IMR-90 (cell line): ENCODE measurements around the gene BEND2. TPM values are rescaled to one million over a fixed set of nuclear protein-coding genes. Genes with fewer than 3 reads are reported as not detected.

Experiments used
- ATAC-seq: fragments of 200-7000 bp; cut with Tn5 transposase; 2 replicates; pipeline ENCODE4 v1.9.1; 2020; ENCODE audit warnings: low read depth, mild to moderate bottlenecking, moderate library complexity
- BruUV-seq: library from RNA; stranded (reverse); fragments of 400-500 nt; replicated peaks from 2 replicates; lab custom pipeline; 2021; lab: Mats Ljungman, UMichigan
- CTCF ChIA-PET: fragments of 300-600 bp; formaldehyde crosslinking; extraction: SDS; loops from one replicate; lab custom pipeline; 2021; ENCODE audit warnings: antibody characterized with exemption; lab: Yijun Ruan, JAX
- POLR2A ChIA-PET: fragments of 300-600 bp; sonication (Branson Sonifier 250); formaldehyde crosslinking; loops from one replicate; lab custom pipeline; 2022; ENCODE audit warnings: antibody characterized with exemption; ENCODE audit not compliant: unreplicated experiment; lab: Charles Lee
- DNase-seq: peaks from one replicate; pipeline ENCODE4 v3.0.0; 2013
- H2AFZ ChIP-seq: replicated peaks from 2 replicates; pipeline ENCODE3; 2013; ENCODE audit warnings: low read length, mild to moderate bottlenecking; ENCODE audit not compliant: poor library complexity
- H2AK5ac ChIP-seq: 2 replicates; pipeline ENCODE4 v1.6.1; 2013; ENCODE audit warnings: low read depth, low read length, inconsistent platforms
- H2AK9ac ChIP-seq: replicated peaks from 2 replicates; pipeline ENCODE3; 2013; ENCODE audit warnings: mild to moderate bottlenecking, low read depth, low read length, moderate library complexity; ENCODE audit not compliant: poor library complexity
- H2BK120ac ChIP-seq: 2 replicates; pipeline ENCODE4 v1.6.1; 2013; ENCODE audit warnings: low read depth, low read length, inconsistent platforms
- H2BK15ac ChIP-seq: 3 replicates; pipeline ENCODE4 v1.6.1; 2013; ENCODE audit warnings: low read depth, low read length, inconsistent platforms
- H2BK20ac ChIP-seq: 2 replicates; pipeline ENCODE4 v1.6.1; 2013; ENCODE audit warnings: low read depth, mild to moderate bottlenecking, inconsistent platforms, low read length, moderate library complexity
- H2BK5ac ChIP-seq: 2 replicates; pipeline ENCODE4 v1.6.1; 2013; ENCODE audit warnings: mild to moderate bottlenecking, low read depth, low read length, inconsistent platforms; ENCODE audit not compliant: poor library complexity, severe bottlenecking
- H3K14ac ChIP-seq: replicated peaks from 2 replicates; pipeline ENCODE4 v1.6.1; 2013; ENCODE audit warnings: low read depth, low read length, inconsistent platforms
- H3K18ac ChIP-seq: 2 replicates; pipeline ENCODE4 v1.6.1; 2013; ENCODE audit warnings: low read depth, low read length, control low read depth
- H3K23ac ChIP-seq: 2 replicates; pipeline ENCODE4 v1.6.1; 2013; ENCODE audit warnings: low read depth, low read length, inconsistent platforms
- H3K27ac ChIP-seq: 2 replicates; pipeline ENCODE4 v1.5.1; 2013; ENCODE audit warnings: mild to moderate bottlenecking, control low read depth, low read length; ENCODE audit not compliant: insufficient read depth
- H3K27me3 ChIP-seq: 2 replicates; pipeline ENCODE4 v1.6.1; 2013; ENCODE audit warnings: low read length; ENCODE audit not compliant: control insufficient read depth, insufficient read depth
- H3K36me3 ChIP-seq: 2 replicates; pipeline ENCODE4 v1.6.1; 2013; ENCODE audit warnings: low read length, mixed read lengths; ENCODE audit not compliant: control insufficient read depth, insufficient read depth
- H3K4ac ChIP-seq: 2 replicates; pipeline ENCODE4 v1.6.1; 2013; ENCODE audit warnings: low read depth, low read length, inconsistent platforms
- H3K4me1 ChIP-seq: 2 replicates; pipeline ENCODE4 v1.6.1; 2013; ENCODE audit warnings: low read length, mixed read lengths; ENCODE audit not compliant: control insufficient read depth, insufficient read depth
- H3K4me2 ChIP-seq: 2 replicates; pipeline ENCODE4 v1.6.1; 2013; ENCODE audit warnings: low read depth, mild to moderate bottlenecking, control low read depth, low read length, moderate library complexity
- H3K4me3 ChIP-seq: 2 replicates; pipeline ENCODE4 v1.5.1; 2013; ENCODE audit warnings: low read depth, mild to moderate bottlenecking, control low read depth, low read length, moderate library complexity; ENCODE audit not compliant: insufficient read depth
- H3K56ac ChIP-seq: 2 replicates; pipeline ENCODE4 v1.6.1; 2013; ENCODE audit warnings: low read length, inconsistent platforms; ENCODE audit not compliant: insufficient read depth; ENCODE audit errors: extremely low read depth
- H3K79me1 ChIP-seq, 2 experiments: 2 replicates each; pipeline ENCODE4 v1.6.1; 2013; ENCODE audit warnings: low read length in 2 of 2, inconsistent platforms in 1 of 2, low read depth in 1 of 2
- H3K9ac ChIP-seq: 2 replicates; pipeline ENCODE4 v1.6.1; 2013; ENCODE audit warnings: low read depth, low read length, control low read depth
- H3K9me1 ChIP-seq: 2 replicates; pipeline ENCODE4 v1.6.1; 2013; ENCODE audit warnings: low read length, inconsistent platforms; ENCODE audit not compliant: insufficient read depth
- H3K9me3 ChIP-seq: 2 replicates; pipeline ENCODE4 v1.6.1; 2013; ENCODE audit warnings: low read length; ENCODE audit not compliant: control insufficient read depth, insufficient read depth
- H4K20me1 ChIP-seq: 2 replicates; pipeline ENCODE4 v1.6.1; 2013; ENCODE audit warnings: low read length, inconsistent platforms; ENCODE audit not compliant: insufficient read depth
- H4K5ac ChIP-seq: 2 replicates; pipeline ENCODE4 v1.6.1; 2013; ENCODE audit warnings: mild to moderate bottlenecking, low read depth, low read length, control low read depth
- H4K8ac ChIP-seq, 2 experiments: 2 replicates each; pipeline ENCODE4 v1.6.1; 2013; ENCODE audit warnings: low read depth in 2 of 2, low read length in 2 of 2, control low read depth in 1 of 2, inconsistent platforms in 1 of 2
- H4K91ac ChIP-seq: 2 replicates; pipeline ENCODE4 v1.6.1; 2013; ENCODE audit warnings: low read depth, low read length, inconsistent platforms; ENCODE audit not compliant: insufficient read depth
- BHLHE40 ChIP-seq: fragments of 150-350 bp; IDR thresholded peaks from 2 replicates; pipeline ENCODE4 v1.6.1; 2016; ENCODE audit warnings: mild to moderate bottlenecking, low read depth, low read length
- CEBPB ChIP-seq: IDR thresholded peaks from 2 replicates; pipeline ENCODE4 v1.6.1; 2012; ENCODE audit warnings: low read depth, low read length, improper control_type of control experiment
- CHD1 ChIP-seq: IDR thresholded peaks from 2 replicates; pipeline ENCODE4 v1.6.1; 2012; ENCODE audit warnings: low read depth, low read length, improper control_type of control experiment
- CTCF ChIP-seq: conservative IDR thresholded peaks from 2 replicates; pipeline ENCODE4 v1.5.1; 2012; ENCODE audit warnings: mild to moderate bottlenecking, low read depth, low read length, improper control_type of control experiment
- FOS ChIP-seq: fragments of 150-350 bp; IDR thresholded peaks from 2 replicates; pipeline ENCODE4 v1.6.1; 2016; ENCODE audit warnings: low read depth, low read length
- MAFK ChIP-seq: IDR thresholded peaks from 2 replicates; pipeline ENCODE4 v1.6.1; 2012; ENCODE audit warnings: low read depth, low read length, improper control_type of control experiment
- MAZ ChIP-seq: IDR thresholded peaks from 2 replicates; pipeline ENCODE4 v1.6.1; 2012; ENCODE audit warnings: low read depth, mild to moderate bottlenecking, low read length, improper control_type of control experiment, moderate library complexity, borderline replicate concordance
- MXI1 ChIP-seq: IDR thresholded peaks from 2 replicates; pipeline ENCODE4 v1.6.1; 2012; ENCODE audit warnings: low read depth, mild to moderate bottlenecking, low read length, moderate library complexity, borderline replicate concordance
- NFE2L2 ChIP-seq: fragments of 150-350 bp; IDR thresholded peaks from 2 replicates; pipeline ENCODE4 v1.6.1; 2016; ENCODE audit warnings: low read depth, mild to moderate bottlenecking, low read length
- POLR2A ChIP-seq: IDR thresholded peaks from 2 replicates; pipeline ENCODE4 v1.6.1; 2012; ENCODE audit warnings: mild to moderate bottlenecking, low read depth, low read length
- RAD21 ChIP-seq: IDR thresholded peaks from 2 replicates; pipeline ENCODE4 v1.6.1; 2012; ENCODE audit warnings: low read length, improper control_type of control experiment
- RCOR1 ChIP-seq: IDR thresholded peaks from 2 replicates; pipeline ENCODE4 v1.6.1; 2012; ENCODE audit warnings: mild to moderate bottlenecking, low read length, improper control_type of control experiment; ENCODE audit not compliant: insufficient replicate concordance
- RFX5 ChIP-seq: IDR thresholded peaks from 2 replicates; pipeline ENCODE4 v1.8.0; 2012; ENCODE audit warnings: low read depth, mild to moderate bottlenecking, low read length, moderate library complexity
- SMC3 ChIP-seq: fragments of 150-350 bp; IDR thresholded peaks from 2 replicates; pipeline ENCODE4 v1.6.1; 2016; ENCODE audit warnings: low read depth, mild to moderate bottlenecking, antibody characterized with exemption, low read length, moderate library complexity
- WGBS, 2 experiments: methylation state at CpG; one replicate each; pipeline versions ENCODE4 v1.1.5 to v1.1.7; 2013; ENCODE audit warnings: missing lambda C conversion rate in 2 of 2; ENCODE audit not compliant: insufficient read length in 1 of 2; ENCODE audit errors: extremely low coverage in 2 of 2; 5-methylcytosine and 5-hydroxymethylcytosine counted together
- dilution Hi-C: fragments of 300-500 bp; cut with HindIII; formaldehyde crosslinking; loops from one replicate; pipeline ENCODE4 v1.14.3; 2018; ENCODE audit warnings: low sequenced_read_pairs; ENCODE audit not compliant: unreplicated experiment
- in situ Hi-C: fragments of 300-500 bp; cut with MboI; formaldehyde crosslinking; loops from 3 replicates; pipeline ENCODE4 v1.14.3; 2019; ENCODE audit warnings: low sequenced_read_pairs, inconsistent platforms, mixed read lengths
- intact Hi-C: fragments of 100-400 bp; cut with micrococcal nuclease; formaldehyde crosslinking; loops from 2 replicates; pipeline ENCODE4 v1.10.0; 2022
- polyA plus RNA-seq, 3 experiments: library from polyadenylated mRNA; depleted of rRNA; stranded (reverse); fragments of >200 nt; gene quantifications; 2 replicates each; pipeline ENCODE4 v1.2.3, GENCODE V29; 2012; ENCODE audit warnings: low replicate concordance in 1 of 3
- total RNA-seq: library from RNA; depleted of rRNA; stranded (reverse); fragments of >200 nt; gene quantifications from 2 replicates; pipeline ENCODE4 v1.2.3, GENCODE V29; 2012
- TF ChIP-seq, protein P1 (sequence below): fragments of 150-350 bp; IDR thresholded peaks from 2 replicates; pipeline ENCODE4 v1.6.1; 2016; ENCODE audit warnings: low read depth, mild to moderate bottlenecking, low read length, moderate library complexity, borderline replicate concordance
- TF ChIP-seq, protein P2 (sequence below): fragments of 150-350 bp; IDR thresholded peaks from 2 replicates; pipeline ENCODE4 v1.6.1; 2017; ENCODE audit warnings: mild to moderate bottlenecking, antibody characterized with exemption, low read length, low read depth

BEND2 gene
- total and polyA plus RNA-seq, 2 of the 4 experiments (the other 2 are of a cell fraction), result not detected

- H3K4me3 ChIP-seq, result no peak overlapping the region
- H3K9me1 ChIP-seq, result no peaks in the 10 kb centered on the region
- H2BK20ac ChIP-seq, result no peak overlapping the region
- no peaks in the 10 kb centered on the region for H4K20me1 ChIP-seq
- H3K4me1 ChIP-seq, result no peaks in the 10 kb centered on the region
- WGBS, 2 experiments, result no CpG with 5 or more reads among the region's 2 CpGs
- H2AK9ac ChIP-seq, result no peak overlapping the region
- H4K8ac ChIP-seq, result no peak overlapping the region
- peaks cover 9% of the 10 kb centered on the region; the same call in 1 of the 2 replicates for H3K9me3 ChIP-seq
- CTCF ChIA-PET, result no interaction called here
- dilution Hi-C loops, result no loop called here
- BruUV-seq, result no TSS peak
- H3K27me3 ChIP-seq, result no peaks in the 10 kb centered on the region
- H2BK15ac ChIP-seq, result no peak overlapping the region
- intact Hi-C loops, result no loop called here
- ATAC-seq, result no peak
- no peak overlapping the region for H3K14ac ChIP-seq
- no peak overlapping the region for H2BK5ac ChIP-seq
- no peak overlapping the region for H3K56ac ChIP-seq
- H2AFZ ChIP-seq, result no peak overlapping the region
- POLR2A ChIA-PET, result no interaction called here
- no peak overlapping the region for H2AK5ac ChIP-seq
- H3K23ac ChIP-seq, result no peak overlapping the region
- no peak overlapping the region for H3K27ac ChIP-seq
- no peak for DNase-seq
- H4K91ac ChIP-seq, result no peak overlapping the region
- H4K5ac ChIP-seq, result no peak overlapping the region
- H3K18ac ChIP-seq, result no peak overlapping the region
- H3K79me1 ChIP-seq, result no peaks in the 10 kb centered on the region
- in situ Hi-C loops, result no loop called here
- H3K4me2 ChIP-seq, result no peak overlapping the region
- TF ChIP-seq RFX5 (no peak), FOS (no peak), RAD21 (no peak), POLR2A (no peak), BHLHE40 (no peak), RCOR1 (no peak), CEBPB (no peak), SMC3 (no peak), MXI1 (no peak), CTCF (no peak), MAZ (no peak), MAFK (no peak), NFE2L2 (no peak), CHD1 (no peak)
- TF ChIP-seq, protein P1, sequence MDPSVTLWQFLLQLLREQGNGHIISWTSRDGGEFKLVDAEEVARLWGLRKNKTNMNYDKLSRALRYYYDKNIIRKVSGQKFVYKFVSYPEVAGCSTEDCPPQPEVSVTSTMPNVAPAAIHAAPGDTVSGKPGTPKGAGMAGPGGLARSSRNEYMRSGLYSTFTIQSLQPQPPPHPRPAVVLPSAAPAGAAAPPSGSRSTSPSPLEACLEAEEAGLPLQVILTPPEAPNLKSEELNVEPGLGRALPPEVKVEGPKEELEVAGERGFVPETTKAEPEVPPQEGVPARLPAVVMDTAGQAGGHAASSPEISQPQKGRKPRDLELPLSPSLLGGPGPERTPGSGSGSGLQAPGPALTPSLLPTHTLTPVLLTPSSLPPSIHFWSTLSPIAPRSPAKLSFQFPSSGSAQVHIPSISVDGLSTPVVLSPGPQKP, result no peak
- TF ChIP-seq, protein P2, sequence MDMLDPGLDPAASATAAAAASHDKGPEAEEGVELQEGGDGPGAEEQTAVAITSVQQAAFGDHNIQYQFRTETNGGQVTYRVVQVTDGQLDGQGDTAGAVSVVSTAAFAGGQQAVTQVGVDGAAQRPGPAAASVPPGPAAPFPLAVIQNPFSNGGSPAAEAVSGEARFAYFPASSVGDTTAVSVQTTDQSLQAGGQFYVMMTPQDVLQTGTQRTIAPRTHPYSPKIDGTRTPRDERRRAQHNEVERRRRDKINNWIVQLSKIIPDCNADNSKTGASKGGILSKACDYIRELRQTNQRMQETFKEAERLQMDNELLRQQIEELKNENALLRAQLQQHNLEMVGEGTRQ, result no peak
- no peak overlapping the region for H2BK120ac ChIP-seq
- H3K36me3 ChIP-seq, result no peaks in the 10 kb centered on the region
- no peak overlapping the region for H3K4ac ChIP-seq
- no peak overlapping the region for H3K9ac ChIP-seq
Measured at GRCh38 chrX:18119856-18120255, 100.8 kb downstream of the BEND2 start.
